ENCODE measurements around the gene HOXB6.

- TF ChIP-seq EZH2 (IDR thresholded peaks at IDR 0.05; ENCODE audit: borderline replicate concordance, low read depth, low read length, poor library complexity, severe bottlenecking) = no peak
- no peak for TF ChIP-seq CTCF (conservative IDR thresholded peaks at IDR 0.05; ENCODE audit: low read depth, low read length)
Measured at GRCh38 chr17:48626245-48627117, 21.7 kb upstream of the HOXB6 start, which contains the start of gene HOXB9.
